GM19099 (cell line): ENCODE results near the gene KCNQ1.

Source experiments
- POLR2A ChIP-seq: IDR thresholded peaks from 3 replicates; pipeline ENCODE4 v1.6.1; 2011; ENCODE audit warnings: low read depth; ENCODE audit not compliant: insufficient read length; ENCODE audit errors: extremely low read depth

The KCNQ1 gene

GRCh38 chr11:2738551-2739431 lies 294.0 kb downstream of the KCNQ1 start:
- no peak for TF ChIP-seq POLR2A

GRCh38 chr11:2739531-2740274 lies 294.9 kb downstream of the KCNQ1 start:
- TF ChIP-seq POLR2A: no peak

- TF ChIP-seq POLR2A: no peak
These were observed 295.6 kb downstream of the KCNQ1 start for GRCh38 chr11:2740275-2740940.

- no peak for TF ChIP-seq POLR2A
These were observed 296.2 kb downstream of the KCNQ1 start for GRCh38 chr11:2741006-2741376.

- TF ChIP-seq POLR2A: no peak
These were observed 296.7 kb downstream of the KCNQ1 start for GRCh38 chr11:2741377-2742131.

GRCh38 chr11:2742201-2742600 lies 297.4 kb downstream of the KCNQ1 start:
- no peak for TF ChIP-seq POLR2A

GRCh38 chr11:2742611-2743426 lies 298.0 kb downstream of the KCNQ1 start:
- TF ChIP-seq POLR2A: no peak

GRCh38 chr11:2743427-2744110 lies 298.8 kb downstream of the KCNQ1 start:
- no peak for TF ChIP-seq POLR2A

GRCh38 chr11:2744166-2744565 lies 299.4 kb downstream of the KCNQ1 start:
- no peak for TF ChIP-seq POLR2A

- no peak for TF ChIP-seq POLR2A
These were observed 300.7 kb downstream of the KCNQ1 start for GRCh38 chr11:2745511-2745910.

GRCh38 chr11:2746401-2747247 lies 301.8 kb downstream of the KCNQ1 start:
- no peak for TF ChIP-seq POLR2A

- TF ChIP-seq POLR2A: no peak
These were observed 302.6 kb downstream of the KCNQ1 start for GRCh38 chr11:2747248-2748027.
